H1 (cell line): ENCODE results near the gene SOX6. TPM values are rescaled to one million over a fixed set of nuclear protein-coding genes. Genes with fewer than 3 reads are reported as not detected.

ENCODE experiments used
- CTCF ChIA-PET: fragments of 300-600 bp; sonication (Branson Sonifier 250); formaldehyde crosslinking; loops from one replicate; lab custom pipeline; 2021; ENCODE audit not compliant: partially characterized antibody; lab: Charles Lee
- POLR2A ChIA-PET: fragments of 300-600 bp; sonication (Branson Sonifier 250); formaldehyde crosslinking; loops from one replicate; lab custom pipeline; 2021; ENCODE audit warnings: inconsistent platforms; ENCODE audit not compliant: partially characterized antibody; lab: Charles Lee
- DNase-seq, 2 experiments: peaks; one replicate each; pipeline versions ENCODE4 v3.0.0 to v3.0.0-alpha.2; 2010 to 2022; ENCODE audit warnings: low spot score in 2 of 2, low read depth in 1 of 2, mixed read lengths in 1 of 2
- FAIRE-seq: peaks from 2 replicates; lab custom pipeline; 2011; peaks lifted over from hg19 to GRCh38; lab: Jason Lieb, UNC
- H2AFZ ChIP-seq: 2 replicates; pipeline ENCODE4 v1.8.1; 2012; ENCODE audit warnings: low read length, inconsistent platforms
- H2AK5ac ChIP-seq: 2 replicates; pipeline ENCODE4 v1.6.1; 2013; ENCODE audit warnings: low read depth, low read length
- H2BK120ac ChIP-seq: replicated peaks from 2 replicates; pipeline ENCODE3; 2013; ENCODE audit warnings: low read depth, low read length, inconsistent platforms
- H2BK12ac ChIP-seq: 2 replicates; pipeline ENCODE4 v1.6.1; 2013; ENCODE audit warnings: low read depth, low read length
- H2BK15ac ChIP-seq: 2 replicates; pipeline ENCODE4 v1.6.1; 2013; ENCODE audit warnings: low read length
- H2BK20ac ChIP-seq: 2 replicates; pipeline ENCODE4 v1.6.1; 2013; ENCODE audit warnings: low read length
- H2BK5ac ChIP-seq: 2 replicates; pipeline ENCODE4 v1.6.1; 2013; ENCODE audit warnings: low read depth, low read length
- H3K14ac ChIP-seq: 2 replicates; pipeline ENCODE4 v1.6.1; 2013; ENCODE audit warnings: inconsistent platforms; ENCODE audit not compliant: insufficient read length
- H3K18ac ChIP-seq: 2 replicates; pipeline ENCODE4 v1.6.1; 2013; ENCODE audit warnings: low read length; ENCODE audit errors: extremely low read depth
- H3K23ac ChIP-seq: 2 replicates; pipeline ENCODE4 v1.6.1; 2013; ENCODE audit warnings: inconsistent platforms; ENCODE audit not compliant: insufficient read length
- H3K23me2 ChIP-seq: 2 replicates; pipeline ENCODE4 v1.6.1; 2013; ENCODE audit warnings: low read depth, low read length
- H3K27ac ChIP-seq: 2 replicates; pipeline ENCODE4 v1.6.1; 2011; ENCODE audit warnings: low read depth, low read length, inconsistent platforms
- H3K27me3 ChIP-seq, 4 experiments: replicated peaks in 1 of 4; 1 replicate in 1 of 4; 2 replicates in 3 of 4; pipeline versions ENCODE4 v1.6.1 to v1.8.1; 2011 to 2013; ENCODE audit warnings: low read length in 3 of 4, mild to moderate bottlenecking in 3 of 4, inconsistent platforms in 2 of 4, mixed read lengths in 2 of 4, moderate library complexity in 1 of 4; ENCODE audit not compliant: control insufficient read depth in 3 of 4, insufficient read depth in 3 of 4; ENCODE audit errors: extremely low read depth in 1 of 4
- H3K36me3 ChIP-seq, 4 experiments: 2 replicates each; pipeline versions ENCODE4 v1.6.1 to v1.8.1; 2011 to 2013; ENCODE audit warnings: mild to moderate bottlenecking in 4 of 4, low read length in 3 of 4, moderate library complexity in 2 of 4, control low read depth in 1 of 4, inconsistent platforms in 1 of 4; ENCODE audit not compliant: insufficient read depth in 4 of 4, control insufficient read depth in 2 of 4
- H3K4ac ChIP-seq: replicated peaks from 2 replicates; pipeline ENCODE3; 2013; ENCODE audit warnings: low read length, low read depth, mixed read lengths, inconsistent platforms; ENCODE audit not compliant: insufficient read length
- H3K4me1 ChIP-seq, 4 experiments: replicated peaks in 1 of 4; 1 replicate in 1 of 4; 2 replicates in 3 of 4; pipeline versions ENCODE4 v1.6.1 to v1.8.1; 2011 to 2013; ENCODE audit warnings: low read length in 3 of 4, inconsistent platforms in 2 of 4, mixed read lengths in 1 of 4; ENCODE audit not compliant: insufficient read depth in 4 of 4, control insufficient read depth in 3 of 4
- H3K4me2 ChIP-seq, 2 experiments: 2 replicates each; pipeline versions ENCODE4 v1.6.1 to v1.8.1; 2011 to 2013; ENCODE audit warnings: low read depth in 2 of 2, low read length in 2 of 2, control low read depth in 1 of 2, inconsistent platforms in 1 of 2, mild to moderate bottlenecking in 1 of 2; ENCODE audit not compliant: insufficient read depth in 1 of 2
- H3K4me3 ChIP-seq, 4 experiments: fragments of 200-600, 300-600 bp in 1 of 4; sonication (generic), shearing (Covaris generic), sonication (Bioruptor Twin) in 1 of 4; 2 replicates each; pipeline versions ENCODE4 v1.5.1 to v1.8.1; 2011 to 2016; ENCODE audit warnings: low read length in 4 of 4, low read depth in 3 of 4, control low read depth in 2 of 4, inconsistent platforms in 2 of 4, mild to moderate bottlenecking in 2 of 4, mixed read lengths in 1 of 4, moderate library complexity in 1 of 4; ENCODE audit not compliant: insufficient read depth in 2 of 4; ENCODE audit errors: extremely low read depth in 1 of 4
- H3K56ac ChIP-seq: replicated peaks from 2 replicates; pipeline ENCODE3; 2013; ENCODE audit warnings: low read depth, mild to moderate bottlenecking, mixed read lengths, low read length, inconsistent platforms; ENCODE audit not compliant: insufficient read length
- H3K79me1 ChIP-seq: 2 replicates; pipeline ENCODE4 v1.6.1; 2013; ENCODE audit warnings: low read depth, low read length, control low read depth
- H3K79me2 ChIP-seq, 2 experiments: 2 replicates each; pipeline versions ENCODE4 v1.6.1 to v1.8.1; 2012 to 2013; ENCODE audit warnings: low read length in 2 of 2, mild to moderate bottlenecking in 2 of 2, inconsistent platforms in 1 of 2; ENCODE audit not compliant: insufficient read depth in 2 of 2, control insufficient read depth in 1 of 2
- H3K9ac ChIP-seq, 4 experiments: replicated peaks in 1 of 4; 1 replicate in 1 of 4; 2 replicates in 3 of 4; pipeline versions ENCODE4 v1.6.1 to v1.8.1; 2011 to 2013; ENCODE audit warnings: low read depth in 3 of 4, low read length in 3 of 4, control low read depth in 2 of 4, mild to moderate bottlenecking in 2 of 4, moderate library complexity in 2 of 4, inconsistent platforms in 1 of 4; ENCODE audit errors: extremely low read depth in 1 of 4
- H3K9me3 ChIP-seq, 2 experiments: 2 replicates each; pipeline versions ENCODE4 v1.6.1 to v1.8.1; 2012 to 2013; ENCODE audit warnings: mild to moderate bottlenecking in 2 of 2, moderate library complexity in 2 of 2, control low read depth in 1 of 2, inconsistent platforms in 1 of 2, low read depth in 1 of 2, low read length in 1 of 2, mixed read lengths in 1 of 2; ENCODE audit not compliant: insufficient read depth in 2 of 2
- H4K20me1 ChIP-seq, 2 experiments: replicated peaks in 1 of 2; 2 replicates each; pipeline versions ENCODE3 to v1.8.1; 2011 to 2013; ENCODE audit warnings: inconsistent platforms in 2 of 2, low read length in 2 of 2, mild to moderate bottlenecking in 1 of 2; ENCODE audit not compliant: insufficient read depth in 2 of 2, control insufficient read depth in 1 of 2
- H4K5ac ChIP-seq: 2 replicates; pipeline ENCODE4 v1.6.1; 2013; ENCODE audit warnings: low read length, low read depth, mixed read lengths, inconsistent platforms; ENCODE audit not compliant: insufficient read length
- H4K8ac ChIP-seq: 2 replicates; pipeline ENCODE4 v1.8.0; 2013; ENCODE audit warnings: mild to moderate bottlenecking, moderate library complexity, low read length, inconsistent platforms; ENCODE audit not compliant: insufficient read depth; ENCODE audit errors: extremely low read depth
- H4K91ac ChIP-seq: replicated peaks from 2 replicates; pipeline ENCODE3; 2013; ENCODE audit warnings: low read length, mixed read lengths, inconsistent platforms; ENCODE audit not compliant: insufficient read length
- FOSL1 ChIP-seq: IDR thresholded peaks from 2 replicates; pipeline ENCODE4 v1.6.1; 2011; ENCODE audit warnings: mild to moderate bottlenecking, low read depth, low read length, moderate library complexity; ENCODE audit not compliant: insufficient read depth
- KDM4A ChIP-seq: IDR thresholded peaks from one replicate; pipeline ENCODE4 v1.7.1; 2012; ENCODE audit warnings: low read depth, mild to moderate bottlenecking, moderate library complexity, low read length, inconsistent platforms; ENCODE audit not compliant: severe bottlenecking
- KDM5A ChIP-seq: fragments of 200-600 bp; IDR thresholded peaks from 2 replicates; pipeline ENCODE4 v1.7.1; 2012; ENCODE audit warnings: mild to moderate bottlenecking, low read length, inconsistent platforms, mixed read lengths
- SP1 ChIP-seq: IDR thresholded peaks from 2 replicates; pipeline ENCODE4 v1.6.1; 2011; ENCODE audit warnings: low read depth, low read length
- WGBS, 2 experiments: shearing (Covaris generic) in 1 of 2; methylation state at CpG; one replicate each; pipeline versions ENCODE4 v1.1.6 to v1.1.7; 2013 to 2015; ENCODE audit warnings: low lambda C conversion rate in 2 of 2, mixed read lengths in 2 of 2, inconsistent platforms in 1 of 2, low coverage in 1 of 2, missing lambda C conversion rate in 1 of 2; ENCODE audit not compliant: insufficient replicate concordance in 2 of 2, insufficient coverage in 1 of 2, insufficient read length in 1 of 2; ENCODE audit errors: extremely low coverage in 1 of 2, missing lambda C conversion rate in 1 of 2; 5-methylcytosine and 5-hydroxymethylcytosine counted together
- polyA plus RNA-seq, 7 experiments: library from polyadenylated mRNA; depleted of rRNA in 3 of 7; stranded (reverse) in 5 of 7; unstranded in 2 of 7; fragments of >200 nt in 5 of 7; fragments of 200-250 nt in 2 of 7; gene quantifications; 1 replicate in 5 of 7; 2 replicates in 1 of 7; 4 replicates in 1 of 7; pipeline versions ENCODE4 v1.2.1 to v1.2.3, GENCODE V29; 2011 to 2013; ENCODE audit warnings: missing spikeins in 2 of 7, mixed read lengths in 2 of 7
- total RNA-seq: library from RNA; stranded (reverse); fragmentation: NEBNext Ultra II Directional; extraction: Animal tissue kit (Norgen Biotek cat#: 25700); gene quantifications from 2 replicates; pipeline ENCODE4 v1.2.1, GENCODE V29; 2021

SOX6 gene
- total and polyA plus RNA-seq, 2 of the 8 experiments (the other 6 are each of a cell fraction or from before 2014, with no cell fraction given): 0.09 TPM; not detected in 1

GRCh38 chr11:16078936-16079335, 277.4 kb downstream of the SOX6 start:
- Histone ChIP-seq H2BK20ac (no peak overlapping the region), H2BK5ac (no peak overlapping the region), H3K4me2 (no peak overlapping the region), H3K18ac (no peak overlapping the region), H3K27me3 (no peaks in the 10 kb centered on the region), H3K4me1 (no peaks in the 10 kb centered on the region), H4K20me1 (peaks cover 0 to 2% of the 10 kb centered on the region in 2 experiments), H3K4me3 (no peak overlapping the region), H4K5ac (no peak overlapping the region), H3K27ac (no peak overlapping the region; the same call in 1 of the 2 replicates), H3K79me2 (no peaks in the 10 kb centered on the region), H4K8ac (no peak overlapping the region), H2BK120ac (no peak overlapping the region), H3K23ac (no peak overlapping the region), H2AFZ (no peak overlapping the region), H3K14ac (no peak overlapping the region), H3K9ac (no peak overlapping the region), H2BK15ac (no peak overlapping the region), H3K56ac (no peak overlapping the region), H2BK12ac (no peak overlapping the region), H4K91ac (no peak overlapping the region), H3K79me1 (no peaks in the 10 kb centered on the region), H3K23me2 (no peaks in the 10 kb centered on the region), H3K9me3 (no peaks in the 10 kb centered on the region), H3K36me3 (no peaks in the 10 kb centered on the region), H3K4ac (no peak overlapping the region), H2AK5ac (no peak overlapping the region)
- WGBS, 2 experiments: 88% methylated on average over 3 of the region's 3 CpGs; no CpG with 5 or more reads in 1 of the 2 experiments
- ChIA-PET CTCF (interaction anchor here (0.6 kb wide), 1 partner anchor 1109 kb away, joined by 3 read pairs; no protein-coding TSS in a partner anchor), POLR2A (no interaction called here)
- no peak for DNase-seq
- no peak for FAIRE-seq
- TF ChIP-seq FOSL1 (no peak), SP1 (no peak), KDM5A (no peak), KDM4A (no peak)
